Stimulated activated CD8-positive, alpha-beta memory T cell treated with anti-CD3 and anti-CD28 coated beads, Interleukin-2, amount 100 ng/mL, for 1 hour (primary cell): ENCODE results near the gene BST1.

Experiments
- DNase-seq, 2 donors: peaks; one replicate each; pipeline ENCODE4 v3.0.0-alpha.2; 2020; ENCODE audit warnings: low read depth in 2 of 2

The BST1 gene

GRCh38 chr4:15779306-15779705 lies 76.4 kb downstream of the BST1 start:
- no peak for DNase-seq

DNA sequence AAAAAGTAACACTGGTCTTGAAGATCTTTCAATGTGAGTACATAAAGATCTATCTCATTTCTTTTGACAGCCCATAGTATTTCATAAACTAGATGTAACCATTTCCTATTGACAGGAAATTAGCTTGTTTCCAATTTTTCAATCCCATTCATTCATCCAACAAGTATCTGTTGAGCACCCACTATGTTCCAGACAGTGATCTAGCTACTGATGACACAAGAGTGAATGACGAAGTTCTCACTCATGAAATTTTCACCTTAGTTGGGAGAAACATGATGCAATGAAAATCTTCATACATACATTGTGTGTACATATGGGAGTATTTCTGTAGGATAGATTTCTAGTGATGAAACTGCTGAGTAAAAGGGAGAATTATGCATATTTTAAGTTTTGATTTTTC lies 76.9 kb downstream of the BST1 start:
- DNase-seq = no peak

DNA sequence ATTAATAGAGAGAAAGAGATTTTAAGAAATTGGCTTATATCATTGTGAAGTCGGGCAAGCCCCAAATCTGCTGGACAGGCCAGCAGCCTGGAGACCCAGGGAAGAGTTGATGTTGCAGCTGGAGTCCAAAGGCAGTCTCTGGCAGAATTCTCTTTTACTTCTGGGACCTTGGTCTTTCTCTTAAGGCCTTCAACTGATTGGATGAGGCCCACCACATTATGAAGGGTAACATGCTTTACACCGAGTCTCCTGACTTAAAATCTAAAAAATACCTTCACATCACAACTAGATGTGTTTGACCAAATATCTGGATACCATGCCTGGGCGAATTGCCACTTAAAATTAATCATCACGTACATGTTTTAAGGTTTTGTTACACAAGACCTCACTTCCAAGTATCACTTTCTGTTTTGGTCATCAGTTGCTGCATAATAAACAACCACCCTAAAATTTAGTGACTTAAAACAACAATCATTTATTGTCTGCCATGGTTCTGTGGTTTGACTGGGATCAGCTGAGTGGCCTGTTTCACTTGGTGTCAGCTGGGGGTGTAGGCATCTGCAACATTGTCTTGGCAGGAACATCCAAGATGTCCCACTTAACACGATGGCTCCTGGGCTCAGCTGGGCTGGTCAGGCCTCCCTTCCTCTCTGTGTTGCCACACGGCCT lies 78.7 kb downstream of the BST1 start:
- DNase-seq = no peak
